Immature natural killer cell (primary cell): ENCODE measurements around the gene LTBP4. TPM values are rescaled to one million over a fixed set of nuclear protein-coding genes. Genes with fewer than 3 reads are reported as not detected.

ENCODE experiments used
- DNase-seq, 3 donors: peaks; one replicate each; pipeline ENCODE4 v3.0.0; 2022; ENCODE audit warnings: mixed read lengths in 1 of 3
- H3K27ac Mint-ChIP-seq, 6 donors: one replicate each; pipeline ENCODE4 v1.8.0; 2020; ENCODE audit warnings: mixed read lengths in 6 of 6, mild to moderate bottlenecking in 5 of 6, inconsistent platforms in 4 of 6, moderate library complexity in 3 of 6
- H3K27me3 Mint-ChIP-seq, 3 donors: one replicate each; pipeline ENCODE4 v1.8.0; 2020 to 2021; ENCODE audit warnings: low read depth in 3 of 3, mild to moderate bottlenecking in 3 of 3, mixed read lengths in 3 of 3, moderate library complexity in 3 of 3, inconsistent platforms in 1 of 3
- H3K36me3 Mint-ChIP-seq, 3 donors: one replicate each; pipeline ENCODE4 v1.8.0; 2020; ENCODE audit warnings: mixed read lengths in 3 of 3, inconsistent platforms in 2 of 3, mild to moderate bottlenecking in 2 of 3
- H3K4me1 Mint-ChIP-seq, 2 donors: one replicate each; pipeline ENCODE4 v1.8.0; 2020; ENCODE audit warnings: inconsistent platforms in 2 of 2, mild to moderate bottlenecking in 2 of 2, mixed read lengths in 2 of 2, moderate library complexity in 1 of 2
- H3K4me3 Mint-ChIP-seq, 5 donors: one replicate each; pipeline ENCODE4 v1.8.0; 2020; ENCODE audit warnings: mild to moderate bottlenecking in 5 of 5, mixed read lengths in 5 of 5, inconsistent platforms in 3 of 5, moderate library complexity in 3 of 5
- H3K9me3 Mint-ChIP-seq, 6 donors: one replicate each; pipeline ENCODE4 v1.8.0; 2020; ENCODE audit warnings: mild to moderate bottlenecking in 6 of 6, mixed read lengths in 6 of 6, inconsistent platforms in 4 of 6, moderate library complexity in 3 of 6
- polyA plus RNA-seq, 3 donors: library from polyadenylated mRNA; unstranded; fragments of 300-500 nt; fragmentation: Illumina TruSeq; gene quantifications; one replicate each; pipeline ENCODE4 v1.2.3, GENCODE V29; 2021

LTBP4 gene
- polyA plus RNA-seq, 3 donors from 2014 or later, result 8.9 to 21.5 (median 18.8) TPM

DNA sequence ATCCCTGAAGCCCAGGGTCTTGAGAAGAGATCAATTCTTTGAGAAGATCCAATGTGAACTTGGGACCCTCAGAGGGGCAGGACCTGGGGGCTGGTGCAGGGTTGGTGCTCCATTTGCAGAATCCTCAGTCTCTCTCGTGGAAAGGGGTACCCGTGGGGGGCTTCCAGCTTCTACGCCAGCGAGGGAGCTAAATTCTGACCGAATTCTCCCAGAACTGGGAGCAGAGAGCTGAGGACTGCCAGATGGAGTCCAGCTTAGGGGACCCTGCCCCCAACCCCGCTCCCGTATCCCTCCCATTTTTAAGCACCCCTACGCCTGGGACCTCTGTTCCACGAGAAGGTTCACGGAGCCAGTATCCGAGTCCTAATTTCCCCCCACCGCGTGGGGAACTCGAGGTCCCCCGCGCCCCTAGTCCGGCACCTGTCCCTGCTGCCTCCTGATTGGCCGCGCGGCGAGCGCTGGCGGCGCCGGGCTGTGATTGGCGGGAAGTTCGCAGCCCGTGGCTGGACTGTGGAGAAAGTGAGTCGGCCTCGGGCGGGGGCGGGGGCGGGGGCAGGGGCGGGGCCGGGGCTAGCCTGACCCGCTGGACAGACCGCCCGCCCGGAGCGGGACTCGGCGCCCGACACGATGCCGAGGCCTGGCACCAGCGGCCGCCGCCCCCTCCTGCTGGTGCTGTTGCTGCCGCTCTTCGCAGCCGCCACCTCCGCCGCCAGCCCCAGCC lies 4.4 kb upstream of the LTBP4 start:
- Mint-ChIP-seq H3K27me3 (peaks cover 26 to 35% (median 32%) of the 10 kb centered on the region in 3 donors), H3K27ac (no peak overlapping the region), H3K4me1 (peaks cover 33 to 35% of the 10 kb centered on the region in 2 donors), H3K36me3 (no peaks in the 10 kb centered on the region), H3K9me3 (no peaks in the 10 kb centered on the region), H3K4me3 (no peak overlapping the region)
- no peak for DNase-seq

DNA sequence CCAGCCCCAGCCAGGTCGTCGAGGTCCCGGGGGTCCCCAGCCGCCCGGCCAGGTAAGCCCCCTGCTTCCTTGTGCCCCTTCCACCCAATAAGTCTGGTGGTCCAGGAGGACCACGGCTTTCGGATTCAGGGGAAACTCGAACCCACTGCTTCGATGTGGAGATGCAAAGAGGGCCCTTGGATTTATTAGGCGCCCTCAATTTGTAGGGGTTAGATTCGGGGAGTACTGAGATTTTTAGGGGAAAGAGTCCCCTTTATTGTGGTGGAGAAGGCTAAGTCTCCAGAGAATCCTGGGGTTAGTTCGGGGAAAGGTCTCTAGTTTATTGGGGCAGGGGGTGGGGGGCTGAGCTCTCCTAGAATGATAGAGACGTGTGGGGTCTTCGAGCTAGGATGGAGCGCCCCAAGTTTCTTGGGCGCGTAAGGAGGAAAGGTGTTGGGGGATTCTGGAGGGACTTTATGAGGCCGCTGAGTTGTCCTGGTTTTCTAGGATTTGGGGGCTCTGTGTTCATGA lies 3.8 kb upstream of the LTBP4 start:
- H3K4me1 Mint-ChIP-seq, result peaks cover 38 to 39% of the 10 kb centered on the region in 2 donors

GRCh38 chr19:40598121-40598917 lies 2.9 kb upstream of the LTBP4 start:
- H3K4me3 Mint-ChIP-seq, result peak overlapping the region in 1 of 5 donors; percentile 40
- peak; percentile 79 to 80 (median 80) for DNase-seq
- H3K9me3 Mint-ChIP-seq, result no peaks in the 10 kb centered on the region
- no peaks in the 10 kb centered on the region for H3K36me3 Mint-ChIP-seq
- peaks cover 44 to 46% of the 10 kb centered on the region in 2 donors for H3K4me1 Mint-ChIP-seq
- no peak overlapping the region for H3K27ac Mint-ChIP-seq
- H3K27me3 Mint-ChIP-seq, result peaks cover 29 to 37% (median 37%) of the 10 kb centered on the region in 3 donors

More for the DNA sequence above, 3.8 kb upstream of the LTBP4 start:
- H3K4me3 Mint-ChIP-seq, result peak overlapping the region in 2 of 5 donors; percentile 6 to 11
- H3K36me3 Mint-ChIP-seq, result no peaks in the 10 kb centered on the region
- H3K27me3 Mint-ChIP-seq, result peaks cover 29 to 37% (median 37%) of the 10 kb centered on the region in 3 donors
- H3K27ac Mint-ChIP-seq, result peak overlapping the region in 1 of 6 donors; percentile 40
- H3K9me3 Mint-ChIP-seq, result no peaks in the 10 kb centered on the region
- DNase-seq, result no peak

DNA sequence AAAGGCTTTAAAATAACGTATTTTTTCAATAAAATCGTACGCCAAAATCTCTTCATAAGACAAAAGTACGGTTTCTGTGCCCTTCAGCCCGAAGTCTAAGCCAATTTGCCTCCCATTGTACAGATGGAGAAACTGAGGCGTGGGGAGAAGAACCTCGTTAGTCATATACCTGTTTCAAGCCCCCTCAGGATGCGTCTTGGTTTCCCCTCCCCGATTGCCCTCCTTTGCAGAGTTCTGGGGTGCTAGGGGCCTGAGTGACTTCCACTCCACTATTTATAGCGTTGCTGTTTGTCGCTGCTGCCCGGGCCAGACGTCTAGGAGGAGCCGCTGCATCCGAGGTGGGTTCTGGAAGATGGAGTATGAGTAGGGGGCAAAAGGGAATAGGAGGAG lies 2.3 kb upstream of the LTBP4 start:
- Mint-ChIP-seq H3K36me3 (no peaks in the 10 kb centered on the region), H3K27ac (no peak overlapping the region), H3K27me3 (peaks cover 30 to 38% (median 37%) of the 10 kb centered on the region in 3 donors), H3K4me3 (no peak overlapping the region), H3K9me3 (no peaks in the 10 kb centered on the region), H3K4me1 (peaks cover 49 to 51% of the 10 kb centered on the region in 2 donors)
- DNase-seq, result no peak

GRCh38 chr19:40599331-40599901 lies 1.8 kb upstream of the LTBP4 start:
- H3K27me3 Mint-ChIP-seq, result peaks cover 33 to 40% (median 38%) of the 10 kb centered on the region in 3 donors
- H3K36me3 Mint-ChIP-seq, result no peaks in the 10 kb centered on the region
- H3K4me1 Mint-ChIP-seq, result peaks cover 49 to 52% of the 10 kb centered on the region in 2 donors
- peak overlapping the region in 3 of 6 donors; percentile 17 to 72 (median 66) for H3K27ac Mint-ChIP-seq
- DNase-seq, result no peak
- H3K4me3 Mint-ChIP-seq, result peak overlapping the region; percentile 25 to 69 (median 46)
- no peaks in the 10 kb centered on the region for H3K9me3 Mint-ChIP-seq

- H3K27me3 Mint-ChIP-seq, result peaks cover 34 to 40% (median 38%) of the 10 kb centered on the region in 3 donors
- DNase-seq, result no peak
- H3K9me3 Mint-ChIP-seq, result no peaks in the 10 kb centered on the region
- peak overlapping the region in 1 of 6 donors; percentile 66 for H3K27ac Mint-ChIP-seq
- peak overlapping the region; percentile 53 to 71 (median 57) for H3K4me3 Mint-ChIP-seq
- H3K36me3 Mint-ChIP-seq, result no peaks in the 10 kb centered on the region
- H3K4me1 Mint-ChIP-seq, result peaks cover 50 to 53% of the 10 kb centered on the region in 2 donors
Measured at GRCh38 chr19:40599902-40600569, 1.1 kb upstream of the LTBP4 start.

DNA sequence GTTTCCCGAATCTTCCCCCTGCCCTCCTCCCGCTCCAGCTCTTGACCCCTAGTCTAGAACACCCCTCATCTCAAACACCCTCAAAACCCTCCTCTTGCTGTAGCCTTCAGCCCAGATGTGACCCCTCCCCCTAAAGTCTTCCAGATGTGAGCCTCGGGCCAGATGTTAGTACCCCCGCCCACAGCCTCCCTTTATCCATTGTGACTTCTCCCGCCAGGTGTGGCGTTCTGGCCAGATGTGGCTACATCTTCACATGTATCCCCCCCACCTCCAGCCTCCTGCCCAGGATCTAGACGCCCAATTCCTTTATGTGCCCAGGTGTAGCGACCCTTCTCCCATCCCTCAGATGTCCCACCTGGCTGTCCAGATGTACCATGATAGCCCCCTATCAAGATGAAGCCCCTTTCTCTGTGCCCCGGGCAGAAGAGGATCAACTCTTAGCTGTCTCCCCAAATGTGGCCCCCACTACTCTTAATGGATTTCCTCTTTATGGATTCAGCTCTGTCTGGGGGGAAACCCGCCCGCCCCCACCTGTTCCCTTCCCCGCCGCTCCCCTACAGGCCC lies 517 bp upstream of the LTBP4 start:
- DNase-seq, result no peak
- Mint-ChIP-seq H3K4me3 (peak overlapping the region; percentile 53 to 71 (median 57)), H3K27ac (peak overlapping the region in 1 of 6 donors; percentile 64), H3K27me3 (peaks cover 36 to 43% (median 38%) of the 10 kb centered on the region in 3 donors), H3K4me1 (peaks cover 56% of the 10 kb centered on the region in 2 donors), H3K9me3 (no peaks in the 10 kb centered on the region), H3K36me3 (no peaks in the 10 kb centered on the region)

DNA sequence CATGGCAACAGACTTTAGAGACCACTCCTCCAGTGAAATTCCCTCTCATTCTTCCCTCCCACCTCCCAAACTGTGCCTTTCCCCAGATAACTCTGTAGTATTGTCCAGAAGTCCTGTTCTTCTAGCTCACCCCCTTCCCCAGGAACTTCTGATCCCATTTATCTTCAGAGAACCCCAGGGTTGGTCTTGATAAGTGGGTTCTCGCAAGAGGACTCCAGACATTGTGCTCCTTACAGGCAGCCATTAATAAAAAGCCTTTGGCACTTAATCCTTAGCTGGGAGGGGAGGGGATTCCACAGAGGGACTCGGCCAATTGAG lies 1.9 kb downstream of the LTBP4 start:
- Mint-ChIP-seq H3K9me3 (no peaks in the 10 kb centered on the region), H3K27me3 (peaks cover 29 to 36% (median 35%) of the 10 kb centered on the region in 3 donors), H3K4me3 (peak overlapping the region in 3 of 5 donors; percentile 21 to 44 (median 24)), H3K36me3 (no peaks in the 10 kb centered on the region), H3K4me1 (peaks cover 62 to 69% of the 10 kb centered on the region in 2 donors), H3K27ac (peak overlapping the region in 3 of 6 donors; percentile 36 to 86 (median 72))
- DNase-seq, result no peak

- peaks cover 63 to 66% of the 10 kb centered on the region in 2 donors for H3K4me1 Mint-ChIP-seq
- H3K9me3 Mint-ChIP-seq, result no peaks in the 10 kb centered on the region
- peak overlapping the region in 5 of 6 donors; percentile 86 to 95 (median 92) for H3K27ac Mint-ChIP-seq
- H3K4me3 Mint-ChIP-seq, result peak overlapping the region; percentile 83 to 91 (median 89)
- DNase-seq, result peak; percentile 93 to 95 (median 94)
- H3K27me3 Mint-ChIP-seq, result peaks cover 25 to 34% (median 33%) of the 10 kb centered on the region in 3 donors
- H3K36me3 Mint-ChIP-seq, result no peaks in the 10 kb centered on the region
Measured at GRCh38 chr19:40603389-40604170, 2.4 kb downstream of the LTBP4 start.

- H3K4me1 Mint-ChIP-seq, result peaks cover 65 to 70% of the 10 kb centered on the region in 2 donors
- peaks cover 20 to 32% (median 30%) of the 10 kb centered on the region in 3 donors for H3K27me3 Mint-ChIP-seq
- H3K9me3 Mint-ChIP-seq, result no peaks in the 10 kb centered on the region
- H3K27ac Mint-ChIP-seq, result peak overlapping the region; percentile 84 to 95 (median 90)
- DNase-seq, result no peak
- peak overlapping the region; percentile 83 to 91 (median 89) for H3K4me3 Mint-ChIP-seq
- no peaks in the 10 kb centered on the region for H3K36me3 Mint-ChIP-seq
Measured at GRCh38 chr19:40604171-40604646, 3.0 kb downstream of the LTBP4 start.

GRCh38 chr19:40604647-40605215 lies 3.6 kb downstream of the LTBP4 start:
- H3K27ac Mint-ChIP-seq, result peak overlapping the region; percentile 84 to 97 (median 90)
- no peak for DNase-seq
- peaks cover 17 to 28% (median 27%) of the 10 kb centered on the region in 3 donors for H3K27me3 Mint-ChIP-seq
- peak overlapping the region; percentile 83 to 91 (median 89) for H3K4me3 Mint-ChIP-seq
- peaks cover 64 to 67% of the 10 kb centered on the region in 2 donors for H3K4me1 Mint-ChIP-seq
- no peaks in the 10 kb centered on the region for H3K36me3 Mint-ChIP-seq
- no peaks in the 10 kb centered on the region for H3K9me3 Mint-ChIP-seq
